NCI-H1105 (cell line): ENCODE data around the gene SCN4B.

Experiments used
- DNase-seq: peaks from one replicate; lab custom pipeline; 2025; lab: John Stamatoyannopoulos, UW

SCN4B gene

GRCh38 chr11:118152020-118152551 is 537 bp downstream of the SCN4B start:
- peak; percentile 32 for DNase-seq

DNA sequence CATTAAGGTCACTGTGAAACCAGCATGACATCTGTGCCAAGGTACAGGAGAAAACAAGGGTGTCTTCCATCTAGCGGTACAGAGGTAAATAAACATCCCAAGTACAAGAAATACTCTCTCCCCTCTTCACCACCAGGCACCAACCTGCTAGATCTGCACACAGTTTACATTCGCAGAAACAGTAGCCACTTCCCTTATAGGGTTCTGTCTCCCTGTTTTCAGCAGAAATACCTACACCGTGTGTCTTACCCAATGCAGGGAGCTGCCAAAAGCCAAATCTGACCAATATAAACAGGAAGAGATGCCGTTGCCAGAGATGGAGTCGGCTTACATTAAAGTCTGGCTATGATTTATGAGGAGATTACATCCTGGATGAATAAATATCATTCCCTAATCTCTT is 1.2 kb downstream of the SCN4B start:
- DNase-seq: no peak

DNA sequence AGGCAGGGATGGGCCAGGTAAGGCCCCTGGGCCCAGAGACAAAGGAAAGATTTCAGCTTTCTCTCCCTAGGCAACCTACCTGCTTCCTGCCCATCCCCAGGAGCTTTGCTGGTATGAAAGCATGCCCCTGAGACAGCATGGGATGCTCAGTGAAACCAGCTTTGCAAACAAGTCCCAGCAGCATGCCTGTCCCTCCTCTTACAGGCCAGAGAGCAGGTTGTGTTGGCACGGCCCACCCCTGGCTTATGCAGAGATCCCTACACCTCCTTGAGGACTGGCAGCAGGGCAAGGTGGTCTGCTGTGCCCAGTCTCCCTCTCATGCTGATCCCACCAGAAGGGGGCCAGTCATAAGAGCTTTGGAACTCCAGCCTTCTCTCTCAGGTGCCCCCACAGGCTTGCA is 3.1 kb downstream of the SCN4B start:
- DNase-seq: no peak

DNA sequence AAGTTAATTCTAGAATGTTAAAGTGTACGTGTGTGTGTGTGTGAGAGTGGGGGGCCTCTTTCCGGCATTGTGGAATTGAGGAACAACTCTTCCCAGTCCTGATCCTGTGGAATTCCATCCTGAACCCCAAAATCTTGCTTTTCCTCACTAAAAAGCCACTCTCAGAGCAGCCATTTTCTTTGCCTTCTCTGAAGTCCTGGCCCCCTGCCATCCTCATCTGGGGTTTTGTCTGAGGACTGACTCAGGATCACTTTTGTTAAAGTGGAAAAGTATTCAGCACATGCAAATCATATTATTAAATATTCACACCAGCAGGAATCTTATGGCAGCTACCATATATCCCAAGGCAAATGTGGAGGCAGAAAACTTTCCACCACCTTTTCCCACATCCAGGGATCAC is 3.8 kb downstream of the SCN4B start:
- DNase-seq: no peak

DNA sequence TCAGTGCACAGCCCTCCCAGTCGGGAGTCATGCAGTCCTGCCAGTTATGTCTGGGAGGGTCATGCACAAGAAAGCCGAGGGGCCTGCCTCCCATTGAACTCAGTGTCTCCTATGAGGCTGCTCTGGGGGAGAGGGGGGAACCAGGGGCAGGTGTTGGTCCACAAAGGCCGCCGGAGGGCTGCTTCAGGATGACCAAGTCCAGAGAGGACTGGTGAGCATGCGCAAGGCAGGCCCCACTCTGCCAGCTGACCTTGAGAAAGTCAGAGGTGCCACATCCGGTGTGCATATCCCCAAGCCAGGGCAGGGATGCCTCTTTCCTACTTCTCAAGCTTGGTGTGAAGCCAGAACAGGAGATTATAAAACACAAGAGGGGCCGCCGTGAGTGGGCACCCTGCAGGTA is 4.4 kb downstream of the SCN4B start:
- DNase-seq: no peak

DNA sequence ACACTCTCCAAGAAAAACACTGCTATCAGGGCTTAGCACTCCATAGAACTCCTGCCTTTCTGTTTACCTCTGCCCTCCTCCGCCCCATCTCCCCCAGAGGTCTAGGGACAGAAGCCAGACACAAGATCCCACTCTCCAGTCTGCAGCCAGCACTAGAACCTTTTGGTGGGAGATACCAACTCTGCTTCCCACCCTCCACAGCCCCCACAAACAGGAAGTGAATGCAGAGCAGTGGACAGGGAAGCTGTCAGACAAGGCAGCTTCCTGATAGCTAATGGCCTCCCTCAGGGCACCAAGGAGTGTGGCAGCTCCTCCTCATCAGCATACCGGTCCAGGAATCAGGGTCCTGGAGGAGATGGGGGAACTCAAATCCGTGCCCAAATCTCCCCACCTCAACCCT is 5.1 kb downstream of the SCN4B start:
- DNase-seq: no peak

DNA sequence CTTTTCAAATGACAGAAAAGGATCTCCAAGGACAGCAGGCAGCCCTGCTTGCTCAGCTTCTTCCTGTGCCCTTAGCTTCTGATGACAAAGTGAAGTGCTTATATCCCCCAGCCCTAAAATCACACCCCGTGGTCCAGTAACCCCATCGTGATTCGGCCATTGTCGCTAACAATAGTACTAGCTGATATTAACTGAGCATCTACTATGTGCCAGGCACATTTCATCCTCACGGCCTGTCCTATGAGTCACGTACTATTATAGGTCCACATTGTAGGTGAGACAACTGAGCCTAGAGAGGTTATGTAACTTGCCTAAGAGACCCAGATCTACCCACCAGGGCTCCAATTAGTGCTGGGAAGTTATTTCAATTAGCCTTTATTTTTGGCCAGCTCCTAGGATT is 6.1 kb downstream of the SCN4B start:
- DNase-seq: no peak

DNA sequence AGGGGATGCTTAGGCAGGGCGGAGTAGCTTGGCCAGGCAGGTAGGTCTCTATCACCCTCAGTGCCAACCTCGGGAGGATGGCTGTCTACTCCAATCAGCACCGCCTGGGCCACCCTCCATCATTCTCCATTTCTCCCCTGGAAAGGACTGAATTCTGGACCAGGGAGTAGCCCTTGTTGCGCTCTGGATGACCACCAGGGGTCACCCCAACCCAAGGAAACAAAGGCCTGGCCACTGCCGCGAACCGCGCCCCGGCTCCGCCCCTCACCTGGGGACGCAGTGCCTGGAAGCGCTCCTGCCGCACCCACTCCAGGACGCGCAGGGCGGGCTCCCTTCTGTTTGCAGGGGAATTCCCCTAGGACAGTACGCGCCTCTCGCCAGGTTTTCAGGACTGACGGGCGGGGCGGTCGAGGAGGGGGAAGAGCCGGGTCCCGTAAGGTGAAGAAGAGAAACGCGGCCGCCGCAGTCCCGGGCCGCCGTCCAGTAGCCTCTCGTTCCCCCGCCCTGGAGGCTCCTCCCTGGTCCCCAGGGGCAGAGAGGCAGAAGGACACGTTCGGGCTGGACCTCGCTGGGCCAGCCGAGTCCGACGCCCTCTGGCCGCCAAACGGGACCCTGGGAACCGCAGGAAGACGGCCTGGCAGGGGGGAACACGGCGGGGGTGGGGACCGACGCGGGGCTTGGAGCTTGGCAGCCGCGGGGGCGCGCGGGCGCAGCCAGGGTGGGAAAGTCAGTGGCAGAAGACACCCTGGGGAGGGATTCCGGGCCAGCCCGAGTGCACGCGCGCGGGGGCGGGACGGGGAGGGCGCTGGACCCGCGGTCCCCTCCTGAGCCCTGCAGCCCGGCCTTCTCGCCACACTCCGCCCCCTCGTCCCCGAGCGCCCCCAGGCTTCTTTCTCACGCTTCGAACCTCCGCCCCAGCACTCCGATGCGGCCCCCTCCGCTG is 7.1 kb downstream of the SCN4B start:
- peak; percentile 95 for DNase-seq

DNA sequence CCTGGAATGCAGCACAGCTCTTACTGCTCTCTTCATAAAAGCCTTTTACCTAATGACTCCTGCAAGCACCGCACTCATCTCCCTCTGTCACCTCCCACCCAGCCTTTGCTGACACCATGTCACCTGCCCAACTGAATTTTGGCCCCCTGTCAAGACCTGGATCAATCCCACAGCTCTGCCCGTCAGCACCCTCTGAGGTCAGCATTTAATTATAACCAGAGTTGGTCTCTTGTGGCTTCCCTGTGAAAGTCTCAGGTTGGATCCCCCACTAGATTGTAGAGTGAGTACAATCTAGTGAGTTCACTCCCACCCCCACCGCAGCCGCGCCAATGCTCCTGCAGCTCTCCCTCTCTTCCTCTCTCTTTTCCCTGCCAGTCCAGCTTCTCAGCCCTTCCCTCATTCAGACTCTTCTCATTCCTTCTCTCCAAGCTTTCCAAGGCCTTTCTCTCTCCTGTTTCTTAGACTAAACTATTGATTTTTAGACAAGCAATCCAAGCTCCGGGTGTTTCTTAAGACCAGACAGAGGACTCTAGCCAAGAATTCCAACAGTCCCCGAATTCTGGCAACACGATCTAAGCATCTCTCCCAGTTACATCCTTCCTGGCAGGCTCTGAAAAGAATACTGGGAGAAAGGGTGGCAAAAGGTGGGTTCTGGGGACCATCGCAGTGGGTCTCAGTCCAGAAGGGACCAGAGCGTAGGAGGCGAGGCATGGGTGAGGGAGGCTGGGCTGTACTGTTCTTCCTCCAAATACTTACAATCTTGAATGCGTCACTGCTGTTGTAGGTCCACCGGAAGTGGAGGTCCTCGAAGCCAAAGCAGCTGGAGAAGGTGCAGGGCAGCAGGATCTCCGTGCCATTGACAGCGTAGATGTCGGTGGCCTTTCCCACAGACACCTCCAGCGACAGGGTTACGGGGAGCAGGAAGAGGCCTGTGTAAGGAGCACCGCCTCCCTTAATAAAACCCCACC is 8.0 kb downstream of the SCN4B start:
- peak; percentile 22 for DNase-seq

- DNase-seq: no peak
Measured at GRCh38 chr11:118143661-118144185, 8.9 kb downstream of the SCN4B start.

DNA sequence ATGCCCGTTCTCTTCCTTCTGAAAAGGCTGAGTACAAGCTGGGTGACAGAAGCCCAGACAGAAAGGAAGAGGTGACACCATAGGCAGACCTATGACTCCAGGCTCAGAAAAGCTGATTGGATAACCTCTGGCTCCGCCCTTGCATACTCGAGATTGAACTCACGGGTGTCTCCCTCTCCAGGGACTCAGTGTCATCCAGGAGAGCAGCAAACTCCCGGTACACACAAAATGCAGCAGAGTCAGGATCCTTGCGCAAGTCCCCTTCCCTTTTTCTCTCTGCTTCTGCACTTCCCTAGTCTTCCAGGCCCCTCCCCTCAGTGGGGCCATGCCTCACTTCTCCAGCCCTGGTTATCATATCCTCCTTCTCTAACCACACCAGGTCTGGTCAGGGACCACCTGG is 9.8 kb downstream of the SCN4B start:
- no peak for DNase-seq

DNA sequence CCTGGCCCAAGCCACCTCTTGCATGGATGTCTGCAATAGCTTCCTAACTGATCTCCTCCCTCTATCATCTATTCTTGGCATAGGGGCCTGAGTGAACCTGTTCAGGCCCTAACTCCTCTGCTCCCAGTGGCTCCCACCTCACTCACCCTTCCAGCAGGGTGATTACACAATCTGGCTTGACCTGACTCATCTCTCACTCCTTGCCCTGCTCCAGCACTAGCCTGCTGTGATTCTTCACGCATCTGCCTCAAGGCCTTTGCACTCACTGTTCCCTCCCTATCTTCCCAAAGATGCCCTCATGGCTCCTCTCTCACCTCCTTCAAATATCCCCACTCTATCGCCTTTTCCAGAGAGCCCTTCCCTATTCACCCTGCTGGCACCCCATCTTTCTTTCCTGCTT is 10.5 kb downstream of the SCN4B start:
- DNase-seq: no peak

GRCh38 chr11:118139578-118139977 is 13.0 kb downstream of the SCN4B start:
- DNase-seq: no peak

DNA sequence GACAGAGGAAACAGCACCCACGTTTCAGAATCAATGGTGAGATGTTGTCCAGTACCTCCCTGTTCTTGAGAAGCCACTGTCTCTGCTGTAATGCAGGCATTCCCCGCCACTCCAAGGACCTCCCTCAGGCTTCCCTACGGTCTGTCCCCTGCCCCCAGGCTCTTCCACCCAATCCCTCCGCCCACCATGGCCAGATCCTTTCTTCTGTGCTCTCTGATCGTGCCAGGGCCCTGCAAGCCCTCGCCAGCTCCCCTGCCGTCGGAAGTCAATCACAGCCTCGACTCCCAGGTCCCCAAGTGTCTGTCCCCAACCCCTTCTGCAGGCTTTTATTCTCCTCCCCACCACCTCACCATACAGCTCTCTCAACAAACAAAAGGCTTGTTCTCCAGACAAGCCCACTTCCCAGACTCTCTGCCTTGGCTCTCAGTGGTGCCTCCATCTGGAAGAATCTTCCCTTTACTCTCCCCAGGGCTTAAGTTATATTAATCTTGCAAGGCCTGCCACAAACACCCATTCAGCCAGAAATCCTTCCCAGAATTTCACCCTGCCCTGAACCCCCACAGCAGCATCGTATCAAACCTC is 13.7 kb downstream of the SCN4B start:
- no peak for DNase-seq

- no peak for DNase-seq
Measured at GRCh38 chr11:118136801-118137200, 15.8 kb downstream of the SCN4B start.

- no peak for DNase-seq
Measured at GRCh38 chr11:118136341-118136740, 16.3 kb downstream of the SCN4B start.

- no peak for DNase-seq
Measured at GRCh38 chr11:118135796-118136165, 16.8 kb downstream of the SCN4B start.

GRCh38 chr11:118135051-118135795 is 17.4 kb downstream of the SCN4B start:
- DNase-seq: no peak

DNA sequence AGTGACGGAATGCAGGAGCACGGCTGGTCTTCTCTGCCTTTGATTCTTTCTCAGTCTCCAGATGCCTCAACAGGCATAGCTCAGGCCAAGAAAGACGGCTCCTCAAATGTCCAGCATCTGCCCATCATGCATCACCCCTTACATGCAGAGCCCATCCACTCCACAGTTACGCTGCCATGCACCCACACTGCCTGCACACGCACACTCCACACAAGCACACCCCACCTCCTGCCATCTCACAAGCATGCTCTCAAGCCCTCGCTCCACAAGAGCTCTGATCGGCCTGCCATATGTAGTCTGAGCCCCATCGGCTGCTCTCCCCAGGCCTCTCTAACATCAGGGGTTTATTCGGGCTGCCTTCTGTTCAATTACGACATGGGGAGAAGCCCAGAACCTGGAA is 18.8 kb downstream of the SCN4B start:
- no peak for DNase-seq

- no peak for DNase-seq
Measured at GRCh38 chr11:118132385-118133151, 20.1 kb downstream of the SCN4B start.
